Gastroesophageal sphincter (tissue), 3 donors: ENCODE measurements around the gene LDB2.

ENCODE experiments used
- CTCF ChIP-seq, 4 experiments: fragments of 200-600 bp in 2 of 4; fragments of 450-650 bp in 2 of 4; sonication (generic) in 1 of 4; IDR thresholded peaks; one replicate each; pipeline ENCODE4 v1.5.1; 2017 to 2019; ENCODE audit warnings: antibody characterized with exemption in 4 of 4, mild to moderate bottlenecking in 2 of 4, moderate library complexity in 2 of 4
- EP300 ChIP-seq: sonication (generic); formaldehyde crosslinking; IDR thresholded peaks from one replicate; pipeline ENCODE4 v1.6.1; 2017; ENCODE audit warnings: antibody characterized with exemption, mild to moderate bottlenecking
- POLR2A ChIP-seq, 2 donors: fragments of 450-650 bp; IDR thresholded peaks; one replicate each; pipeline ENCODE4 v1.6.1; 2017; ENCODE audit warnings: antibody characterized with exemption in 2 of 2, mild to moderate bottlenecking in 2 of 2, moderate library complexity in 1 of 2
- POLR2AphosphoS5 ChIP-seq: sonication (generic); formaldehyde crosslinking; IDR thresholded peaks from one replicate; pipeline ENCODE4 v1.6.1; 2017; ENCODE audit warnings: antibody characterized with exemption

- TF ChIP-seq CTCF (IDR thresholded peaks at IDR 0.05) (no peak), EP300 (no peak), POLR2AphosphoS5 (no peak), POLR2A (IDR thresholded peaks at IDR 0.05) (no peak)
Measured at GRCh38 chr4:16754104-16754503, 144.3 kb downstream of the LDB2 start.
